Measurements from ENCODE around the gene CAVIN4.

DNA sequence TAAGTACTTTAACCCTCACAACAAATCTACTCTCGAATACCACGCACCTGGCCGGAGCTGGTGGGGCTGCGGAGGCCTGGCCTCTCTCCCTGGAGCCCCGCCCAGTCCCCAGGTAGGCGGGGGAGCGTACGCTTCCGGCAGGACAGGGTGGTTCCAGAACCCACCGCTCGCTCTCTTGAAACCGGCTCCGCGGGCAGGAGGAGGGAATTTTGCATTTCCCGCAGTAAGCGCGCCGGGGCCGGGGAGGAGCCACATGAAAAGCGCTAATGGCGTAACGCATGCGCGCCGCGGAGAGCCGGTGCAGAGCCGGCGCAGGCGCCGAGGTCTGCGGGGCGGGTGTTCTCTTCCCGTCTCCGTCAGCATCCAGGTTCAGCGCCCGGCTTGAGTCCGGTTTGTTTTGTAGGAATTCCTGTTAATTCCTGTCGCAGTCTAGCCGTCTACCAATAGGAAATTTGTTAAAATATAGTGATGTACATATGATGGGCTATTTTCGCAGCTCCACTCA is 20.8 kb downstream of the CAVIN4 start:
- TF ChIP-seq RAD21 (IDR thresholded peaks at IDR 0.05; ENCODE audit: low read depth) (no peak), TAF1 (IDR thresholded peaks at IDR 0.05; ENCODE audit: low read depth) (peak; percentile 65), EGR1 (IDR thresholded peaks at IDR 0.05) (peak; percentile 48; the same call in 1 of the 2 replicates), YY1 (IDR thresholded peaks at IDR 0.05; ENCODE audit: low read depth) (peak; percentile 67; the same call in 1 of the 2 replicates)
- TF ChIP-seq, protein P1, sequence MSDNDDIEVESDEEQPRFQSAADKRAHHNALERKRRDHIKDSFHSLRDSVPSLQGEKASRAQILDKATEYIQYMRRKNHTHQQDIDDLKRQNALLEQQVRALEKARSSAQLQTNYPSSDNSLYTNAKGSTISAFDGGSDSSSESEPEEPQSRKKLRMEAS (IDR thresholded peaks at IDR 0.05) = peak; percentile 81
- TF ChIP-seq, protein P2, sequence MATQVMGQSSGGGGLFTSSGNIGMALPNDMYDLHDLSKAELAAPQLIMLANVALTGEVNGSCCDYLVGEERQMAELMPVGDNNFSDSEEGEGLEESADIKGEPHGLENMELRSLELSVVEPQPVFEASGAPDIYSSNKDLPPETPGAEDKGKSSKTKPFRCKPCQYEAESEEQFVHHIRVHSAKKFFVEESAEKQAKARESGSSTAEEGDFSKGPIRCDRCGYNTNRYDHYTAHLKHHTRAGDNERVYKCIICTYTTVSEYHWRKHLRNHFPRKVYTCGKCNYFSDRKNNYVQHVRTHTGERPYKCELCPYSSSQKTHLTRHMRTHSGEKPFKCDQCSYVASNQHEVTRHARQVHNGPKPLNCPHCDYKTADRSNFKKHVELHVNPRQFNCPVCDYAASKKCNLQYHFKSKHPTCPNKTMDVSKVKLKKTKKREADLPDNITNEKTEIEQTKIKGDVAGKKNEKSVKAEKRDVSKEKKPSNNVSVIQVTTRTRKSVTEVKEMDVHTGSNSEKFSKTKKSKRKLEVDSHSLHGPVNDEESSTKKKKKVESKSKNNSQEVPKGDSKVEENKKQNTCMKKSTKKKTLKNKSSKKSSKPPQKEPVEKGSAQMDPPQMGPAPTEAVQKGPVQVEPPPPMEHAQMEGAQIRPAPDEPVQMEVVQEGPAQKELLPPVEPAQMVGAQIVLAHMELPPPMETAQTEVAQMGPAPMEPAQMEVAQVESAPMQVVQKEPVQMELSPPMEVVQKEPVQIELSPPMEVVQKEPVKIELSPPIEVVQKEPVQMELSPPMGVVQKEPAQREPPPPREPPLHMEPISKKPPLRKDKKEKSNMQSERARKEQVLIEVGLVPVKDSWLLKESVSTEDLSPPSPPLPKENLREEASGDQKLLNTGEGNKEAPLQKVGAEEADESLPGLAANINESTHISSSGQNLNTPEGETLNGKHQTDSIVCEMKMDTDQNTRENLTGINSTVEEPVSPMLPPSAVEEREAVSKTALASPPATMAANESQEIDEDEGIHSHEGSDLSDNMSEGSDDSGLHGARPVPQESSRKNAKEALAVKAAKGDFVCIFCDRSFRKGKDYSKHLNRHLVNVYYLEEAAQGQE (IDR thresholded peaks at IDR 0.05; ENCODE audit: low read depth) = no peak
- TF ChIP-seq, protein P3, sequence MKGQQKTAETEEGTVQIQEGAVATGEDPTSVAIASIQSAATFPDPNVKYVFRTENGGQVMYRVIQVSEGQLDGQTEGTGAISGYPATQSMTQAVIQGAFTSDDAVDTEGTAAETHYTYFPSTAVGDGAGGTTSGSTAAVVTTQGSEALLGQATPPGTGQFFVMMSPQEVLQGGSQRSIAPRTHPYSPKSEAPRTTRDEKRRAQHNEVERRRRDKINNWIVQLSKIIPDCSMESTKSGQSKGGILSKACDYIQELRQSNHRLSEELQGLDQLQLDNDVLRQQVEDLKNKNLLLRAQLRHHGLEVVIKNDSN (IDR thresholded peaks at IDR 0.05) = no peak
